ENCODE data around the gene BIN2.
A peak's percentile ranks its signal among the peaks of the same experiment; 100 is the strongest.

BIN2 gene

GRCh38 chr12:51253276-51253675 is 70.7 kb downstream of the BIN2 start:
- no peak for DNase-seq

- DNase-seq, result no peak
Measured at GRCh38 chr12:51247523-51248206, 76.3 kb downstream of the BIN2 start.

DNA sequence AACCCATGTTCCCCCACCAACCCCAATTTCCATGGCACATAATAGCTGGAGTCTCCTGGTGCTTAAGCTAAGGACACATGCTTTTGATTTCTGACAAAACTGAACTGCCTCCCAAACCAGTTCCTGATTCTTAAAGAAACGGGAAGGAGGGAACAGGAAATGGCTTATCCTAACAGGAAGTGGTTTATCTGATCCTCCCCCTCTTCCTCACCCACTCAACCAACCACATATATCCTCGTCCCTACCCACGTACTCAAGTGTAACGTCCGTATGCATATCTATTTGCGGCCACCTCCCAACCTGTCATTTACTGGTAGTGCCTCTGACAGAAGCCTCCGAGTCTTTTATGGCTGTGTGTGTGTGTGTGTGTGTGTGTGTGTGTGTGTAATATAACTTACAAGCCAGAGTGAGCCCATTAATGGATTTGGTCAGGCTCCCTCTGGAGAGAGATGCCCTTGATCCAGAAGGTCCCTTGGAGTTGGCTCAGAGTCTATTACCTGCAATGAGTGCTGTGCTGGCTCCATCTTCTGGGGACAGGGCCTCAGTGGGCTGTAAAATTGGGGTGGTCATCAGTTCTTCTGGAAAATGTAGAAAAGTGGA is 77.6 kb downstream of the BIN2 start:
- peak; percentile 86 for DNase-seq

DNA sequence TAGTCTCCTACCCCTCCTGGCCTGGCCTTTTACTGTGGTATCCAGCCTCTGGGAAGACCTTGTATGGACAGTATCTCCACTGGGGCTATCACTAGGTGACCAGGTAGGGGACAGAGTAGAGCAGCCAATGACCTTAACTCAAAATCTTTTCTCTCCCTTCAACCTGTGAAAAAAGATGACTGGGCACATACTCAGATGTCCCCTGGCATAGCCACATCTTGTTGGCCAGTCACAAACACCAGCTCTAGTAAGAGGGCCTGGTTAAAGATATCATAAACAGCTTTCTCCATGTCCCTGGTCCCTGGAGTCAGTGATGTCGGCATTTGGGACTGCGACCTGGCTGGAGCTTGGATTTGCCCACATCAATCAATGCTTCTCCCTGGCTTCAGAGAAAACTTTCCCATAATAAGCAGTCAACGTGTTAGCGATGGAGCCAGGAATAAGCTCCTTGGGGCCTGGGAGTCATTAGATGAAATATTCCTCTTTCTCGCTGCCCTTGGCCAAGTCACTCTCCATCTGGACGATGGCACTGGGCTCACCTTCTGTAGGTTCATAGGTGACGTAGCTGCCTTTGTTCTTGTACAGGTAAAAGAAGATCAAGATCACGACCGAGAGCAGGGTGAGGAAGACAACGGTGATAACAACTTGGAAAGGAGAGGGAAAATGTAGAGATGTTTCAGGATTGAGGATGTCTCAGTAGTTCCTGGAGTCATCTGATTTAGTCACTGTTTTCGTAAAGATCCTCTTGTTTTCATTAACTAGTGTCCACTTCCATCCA is 78.3 kb downstream of the BIN2 start:
- DNase-seq, result no peak

DNA sequence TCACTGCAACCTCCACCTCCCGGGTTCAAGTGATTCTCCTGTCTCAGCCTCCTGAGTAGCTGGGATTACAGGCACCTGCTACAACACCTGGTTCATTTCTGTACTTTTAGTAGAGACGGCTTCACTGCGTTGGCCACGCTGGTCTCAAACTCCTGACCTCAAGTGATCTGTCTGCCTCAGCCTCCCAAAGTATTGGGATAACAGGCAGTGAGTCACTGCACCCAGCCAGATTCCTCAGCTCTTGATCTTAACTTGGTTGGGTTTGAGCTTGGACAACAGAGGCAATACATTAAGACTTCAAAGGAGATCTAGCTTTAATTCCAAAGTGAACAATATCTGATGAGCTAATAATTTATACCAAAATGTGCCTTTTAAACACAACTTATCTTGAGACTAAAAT is 79.7 kb downstream of the BIN2 start:
- DNase-seq, result no peak

DNA sequence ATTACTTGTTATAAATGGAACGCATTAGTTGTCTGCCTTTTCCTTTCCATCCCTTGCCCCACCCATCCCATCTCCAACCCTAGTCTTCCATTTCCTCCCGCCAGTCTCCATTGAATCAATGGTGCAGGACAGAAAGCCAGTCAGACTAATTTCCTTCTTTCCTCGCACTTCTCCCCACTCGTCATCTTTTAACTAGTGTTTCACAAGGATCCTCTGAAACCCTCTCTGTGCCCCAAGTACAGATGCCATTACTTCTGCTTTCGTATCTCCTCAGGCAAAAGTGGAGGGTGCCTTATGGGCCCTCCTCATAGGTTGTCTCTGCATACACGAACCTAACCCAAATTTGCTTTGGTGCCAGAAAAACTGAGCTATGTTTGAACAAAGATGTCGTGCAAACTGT is 81.1 kb downstream of the BIN2 start:
- peak; percentile 75 for DNase-seq

DNA sequence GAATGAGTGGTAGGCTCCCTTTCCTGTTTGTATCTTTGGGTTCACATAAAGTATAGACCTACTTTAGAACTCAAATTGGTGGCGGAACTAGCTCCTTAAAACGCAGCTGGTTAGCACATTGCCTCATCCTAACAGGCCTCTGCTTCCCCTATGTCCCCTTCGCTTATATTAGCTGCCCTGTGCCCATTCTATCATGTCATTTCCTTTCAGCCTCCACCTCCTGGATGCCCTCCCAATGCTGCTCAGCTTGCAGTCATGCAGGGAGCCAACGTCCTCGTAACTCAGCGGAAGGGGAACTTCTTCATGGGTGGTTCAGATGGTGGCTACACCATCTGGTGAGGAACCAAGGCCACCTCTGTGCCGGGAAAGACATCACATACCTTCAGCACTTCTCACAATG is 81.9 kb downstream of the BIN2 start:
- DNase-seq, result peak; percentile 61

- DNase-seq, result no peak
Measured at GRCh38 chr12:51240971-51241370, 83.0 kb downstream of the BIN2 start.

DNA sequence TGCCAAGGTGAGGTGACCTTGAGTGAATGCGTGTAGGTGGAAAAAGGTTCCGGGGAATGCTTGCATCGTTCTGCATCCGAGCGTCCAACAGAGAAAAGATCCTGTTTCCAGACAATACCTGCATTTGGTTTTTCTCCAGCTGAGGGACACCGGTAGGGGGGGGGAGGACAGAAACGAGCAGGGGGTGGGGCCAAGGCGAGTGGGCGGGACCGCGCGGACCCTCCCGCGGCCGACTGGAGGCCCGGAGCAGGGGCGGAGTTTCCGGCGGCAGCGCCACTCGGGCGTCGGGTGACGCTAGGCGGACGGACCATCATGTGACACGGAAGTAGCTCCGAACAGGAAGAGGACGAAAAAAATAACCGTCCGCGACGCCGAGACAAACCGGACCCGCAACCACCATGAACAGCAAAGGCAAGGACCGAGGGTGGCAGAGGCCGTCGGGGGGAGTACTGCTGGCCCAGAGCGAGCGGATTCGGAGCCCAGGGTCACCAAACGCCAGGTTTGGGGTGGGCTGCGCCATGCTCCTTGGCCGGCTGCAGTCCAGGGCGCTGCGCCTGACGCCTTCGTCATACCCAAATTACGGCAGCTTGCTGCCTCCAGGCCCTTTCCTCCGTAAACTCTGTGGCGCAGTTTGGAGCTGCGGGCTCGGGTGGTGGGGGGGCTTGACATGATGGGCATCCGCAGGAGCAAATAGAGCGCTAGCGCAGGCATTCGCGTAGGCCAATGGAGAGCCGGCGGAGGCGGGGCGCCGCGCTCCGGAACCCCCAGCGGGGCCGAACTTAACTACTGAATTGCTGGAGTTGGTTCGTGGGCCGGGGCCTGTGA is 85.3 kb downstream of the BIN2 start, which contains the start of gene DAZAP2:
Gene DAZAP2, plus strand, starts transcription at position 317 of the 825 bp plus-strand sequence. Its CDS starts 82 bp downstream, at position 399.
- DNase-seq, result peak; percentile 97

DNA sequence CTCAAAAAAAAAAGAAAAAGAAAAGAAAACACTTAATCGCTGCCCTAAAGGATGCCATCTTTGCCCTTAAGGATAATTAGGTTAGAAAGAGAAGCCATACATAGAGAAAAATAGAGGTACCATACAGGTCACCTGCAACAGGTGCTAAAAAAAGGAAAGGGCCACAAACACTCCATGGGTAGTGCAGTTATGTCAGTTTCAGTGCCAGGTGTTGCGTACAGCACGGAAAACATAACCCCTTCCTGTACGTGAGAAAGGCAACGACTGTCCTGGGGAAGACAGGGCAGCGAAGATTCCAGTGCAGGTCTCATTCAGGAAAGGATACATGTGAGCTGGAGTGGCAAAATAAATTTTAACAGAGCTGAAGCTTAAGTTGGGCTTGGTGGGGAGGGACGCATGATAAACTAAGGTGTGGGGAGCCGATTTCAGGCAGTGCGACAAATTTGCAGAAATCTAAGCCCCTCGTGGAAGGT is 85.9 kb downstream of the BIN2 start:
- no peak for DNase-seq

- DNase-seq, result no peak
Measured at GRCh38 chr12:51234530-51234929, 89.4 kb downstream of the BIN2 start.

DNA sequence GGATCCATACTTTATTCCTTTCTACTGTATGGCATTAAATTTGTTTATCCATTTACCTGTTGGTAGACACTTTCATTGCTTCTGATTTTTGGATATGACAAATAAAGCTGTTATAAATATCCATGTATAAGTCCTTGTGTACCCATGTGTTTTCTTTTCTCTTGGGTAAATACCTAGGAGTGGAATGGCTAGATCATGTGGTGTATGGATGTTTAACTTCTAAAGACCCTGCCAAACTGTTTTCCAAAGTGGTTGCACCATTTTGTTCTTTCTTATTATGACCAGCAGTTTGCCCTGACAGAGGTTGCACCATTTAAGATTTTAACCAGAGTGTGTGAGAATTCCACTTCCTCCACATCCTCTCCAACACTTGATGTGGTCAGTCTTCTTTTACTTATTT is 91.3 kb downstream of the BIN2 start:
- no peak for DNase-seq
